ENCODE results near the gene PRAC1.

PRAC1 gene

GRCh38 chr17:48746916-48747444 is 24.7 kb upstream of the PRAC1 start:
- no peak for DNase-seq

DNA sequence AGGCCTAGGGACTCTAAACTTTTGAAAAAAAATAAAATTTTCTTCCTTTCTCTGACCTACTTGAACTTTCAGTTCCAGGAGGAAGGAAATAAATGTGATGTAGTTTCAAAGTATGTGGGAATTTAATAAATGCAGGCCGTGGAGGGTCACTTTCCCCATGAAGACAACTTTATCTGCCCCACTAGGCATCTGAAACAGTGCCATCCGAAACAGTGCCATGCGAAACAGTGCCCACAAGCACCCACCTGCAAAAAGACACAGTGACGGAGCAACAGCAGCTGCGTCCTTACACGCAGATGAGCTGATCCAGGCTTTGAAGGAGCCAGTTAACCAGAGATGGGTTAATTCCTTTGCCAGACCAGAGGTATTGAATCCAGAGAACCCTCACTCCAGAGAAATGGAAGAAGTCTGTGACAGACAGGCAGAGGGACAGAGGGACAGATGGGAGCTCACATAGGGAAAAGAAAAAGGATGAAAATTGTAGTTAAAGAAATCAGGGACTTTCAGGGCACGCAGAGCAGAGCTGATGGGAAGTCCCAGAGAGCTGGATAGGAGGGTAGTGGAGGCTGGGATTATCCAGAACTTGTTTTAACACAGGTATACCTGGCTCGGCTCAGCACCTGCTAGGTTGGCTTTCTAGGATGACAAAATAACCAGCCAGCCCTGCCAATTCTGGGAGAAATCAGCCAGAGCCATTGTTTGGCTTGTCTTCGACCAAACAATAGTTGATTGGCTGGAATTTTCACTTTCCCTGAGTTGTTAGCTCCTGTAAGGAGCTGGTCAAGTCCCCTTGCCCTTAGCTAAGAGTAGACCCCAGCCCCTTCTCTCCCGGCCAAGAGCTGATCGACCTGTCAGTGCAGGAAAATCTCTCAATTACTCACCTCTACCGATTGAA is 23.3 kb upstream of the PRAC1 start:
- no peak for DNase-seq

GRCh38 chr17:48740537-48740936 is 18.2 kb upstream of the PRAC1 start:
- no peak for DNase-seq

DNA sequence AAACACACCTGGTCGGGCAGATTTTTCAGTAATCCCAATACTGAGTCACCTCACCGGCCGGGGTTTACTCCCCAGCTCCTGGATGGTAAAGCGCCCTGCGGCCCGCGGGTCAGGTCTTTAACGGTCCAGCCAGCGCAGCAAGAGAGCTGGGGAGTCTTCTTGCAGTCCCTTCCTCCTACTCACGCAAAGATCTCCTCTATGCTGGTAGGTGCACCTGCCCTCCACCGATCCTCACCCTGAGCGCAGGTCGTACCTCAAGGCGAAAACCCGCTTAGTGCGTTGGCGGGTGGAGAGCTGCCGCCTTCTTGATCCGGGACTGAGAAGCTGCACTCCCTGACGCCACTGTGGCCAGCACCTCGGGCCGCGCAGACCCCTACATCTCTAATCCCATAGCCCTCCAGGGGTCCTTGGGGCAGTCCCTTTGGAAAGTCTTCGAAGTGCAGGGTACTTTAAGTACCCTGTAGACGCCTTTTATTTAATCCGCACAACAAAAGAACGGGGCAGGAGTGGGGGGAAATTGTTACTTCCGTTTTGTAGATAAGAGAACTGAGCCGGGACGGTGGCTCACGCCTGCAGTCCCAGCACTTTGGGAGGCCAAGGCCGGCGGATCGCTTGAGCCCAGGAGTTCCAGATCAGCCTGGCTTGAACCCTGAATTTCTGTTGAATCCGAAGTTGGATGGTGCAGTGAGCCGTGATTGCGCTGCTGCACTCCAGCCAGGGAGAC is 16.6 kb upstream of the PRAC1 start:
- DNase-seq, result no peak

- DNase-seq, result no peak
Observed at GRCh38 chr17:48738424-48738802, 16.1 kb upstream of the PRAC1 start.

- no peak for DNase-seq
Observed at GRCh38 chr17:48737330-48738043, 15.2 kb upstream of the PRAC1 start.

GRCh38 chr17:48735062-48735351 is 12.7 kb upstream of the PRAC1 start:
- DNase-seq, result no peak

DNA sequence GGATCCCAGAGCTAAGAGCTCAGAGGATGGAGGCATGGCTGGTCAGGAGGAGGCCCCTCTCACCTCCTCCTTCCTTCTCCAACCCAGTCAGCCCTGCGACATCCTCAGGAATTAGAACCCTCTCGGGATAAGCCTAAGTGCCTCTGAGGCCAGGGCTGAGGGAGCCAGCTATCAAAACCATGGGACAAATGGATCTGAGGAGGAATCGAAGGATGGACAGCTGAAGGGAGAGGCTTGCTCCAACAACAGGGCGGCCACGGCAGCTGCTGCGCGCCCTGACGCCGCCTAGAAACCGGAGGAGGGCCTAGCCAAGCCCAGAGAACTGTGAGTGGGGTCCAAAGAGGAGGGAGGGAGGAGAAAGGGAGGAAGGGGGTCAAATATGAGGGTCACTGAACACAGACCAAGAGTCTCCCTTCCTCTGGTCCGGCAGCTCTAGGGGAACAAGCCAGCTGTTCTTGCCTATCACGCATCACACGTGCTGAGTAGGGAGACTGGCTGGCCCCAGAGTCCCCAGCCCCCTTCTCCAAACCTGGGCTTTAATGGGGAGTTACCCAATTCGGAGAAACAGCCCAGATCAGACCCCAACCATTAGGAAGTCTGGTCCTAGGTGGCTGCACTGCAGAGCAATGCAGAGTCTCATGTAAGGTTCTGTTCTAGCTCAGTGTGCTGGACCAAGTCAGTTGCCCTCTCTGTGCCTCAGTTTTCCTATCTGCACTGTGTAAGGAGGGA is 12.2 kb upstream of the PRAC1 start:
- no peak for DNase-seq

- DNase-seq, result no peak
Observed at GRCh38 chr17:48733632-48734328, 11.5 kb upstream of the PRAC1 start.

GRCh38 chr17:48732688-48733629 is 10.6 kb upstream of the PRAC1 start:
- DNase-seq, result no peak

- DNase-seq, result no peak
Observed at GRCh38 chr17:48731355-48731754, 9.0 kb upstream of the PRAC1 start.

DNA sequence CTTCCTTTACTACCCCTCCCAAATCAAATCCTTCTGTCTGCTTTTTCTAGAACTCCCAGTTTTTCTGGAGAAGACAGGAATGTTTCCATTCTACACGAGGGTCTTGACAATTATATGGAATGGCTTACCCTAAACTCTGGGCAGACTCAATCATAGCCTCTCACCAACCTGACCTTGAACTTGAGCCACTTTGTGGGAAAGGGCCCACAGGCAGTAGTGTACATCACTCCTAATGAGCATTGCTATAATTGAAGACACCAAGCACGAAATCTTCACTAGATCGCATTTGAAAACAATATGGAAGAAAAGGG is 7.9 kb upstream of the PRAC1 start:
- no peak for DNase-seq

DNA sequence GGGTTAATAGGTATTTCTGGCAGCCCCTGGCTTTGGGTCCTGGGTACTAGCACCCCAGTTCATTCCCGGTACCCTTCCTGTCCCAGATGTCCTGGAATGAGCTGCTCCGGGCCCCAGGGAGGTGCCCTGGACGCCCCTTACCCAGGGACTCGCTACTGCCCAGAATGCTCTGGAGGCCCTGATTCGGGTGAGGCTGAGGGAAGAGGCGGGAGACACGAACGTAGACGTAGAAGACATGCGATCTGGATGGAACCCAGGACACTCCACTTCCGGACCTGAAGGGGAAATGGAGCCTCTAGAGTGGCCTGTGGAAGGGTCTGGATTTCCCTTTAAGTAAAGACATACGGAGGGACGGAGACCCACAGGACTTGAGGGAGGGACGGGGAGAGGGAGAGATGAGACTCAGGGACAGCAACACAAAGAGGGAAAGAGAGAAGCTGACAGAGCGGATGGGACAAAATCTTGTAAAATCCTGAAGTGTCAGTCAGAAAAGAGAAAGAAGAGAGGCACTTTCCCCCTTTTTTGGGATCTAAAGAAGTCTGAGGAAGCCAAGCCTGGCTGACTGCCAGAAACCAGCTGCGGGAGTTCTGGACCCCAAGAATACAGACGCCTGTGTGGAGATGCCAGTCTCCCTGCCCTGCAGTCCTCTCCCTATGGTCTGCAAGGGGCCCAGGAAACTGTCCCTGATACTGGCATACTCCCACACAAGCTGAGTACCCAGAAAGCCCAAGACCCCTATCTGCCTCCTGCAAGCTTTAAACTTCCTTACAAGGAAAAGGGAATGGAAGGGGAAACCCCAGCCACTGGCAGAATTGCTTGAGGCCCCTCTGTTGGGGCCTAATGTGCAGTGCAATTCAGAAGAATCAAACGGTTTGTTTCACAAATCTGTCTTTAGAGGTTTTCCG is 7.3 kb upstream of the PRAC1 start:
- DNase-seq, result no peak

- DNase-seq, result peak; percentile 28 to 40
Observed at GRCh38 chr17:48728232-48729231, 6.2 kb upstream of the PRAC1 start, which contains the start of gene HOXB13. Gene HOXB13, minus strand, starts transcription at chr17:48728750. Its CDS starts 157 bp downstream, at chr17:48728593.

DNA sequence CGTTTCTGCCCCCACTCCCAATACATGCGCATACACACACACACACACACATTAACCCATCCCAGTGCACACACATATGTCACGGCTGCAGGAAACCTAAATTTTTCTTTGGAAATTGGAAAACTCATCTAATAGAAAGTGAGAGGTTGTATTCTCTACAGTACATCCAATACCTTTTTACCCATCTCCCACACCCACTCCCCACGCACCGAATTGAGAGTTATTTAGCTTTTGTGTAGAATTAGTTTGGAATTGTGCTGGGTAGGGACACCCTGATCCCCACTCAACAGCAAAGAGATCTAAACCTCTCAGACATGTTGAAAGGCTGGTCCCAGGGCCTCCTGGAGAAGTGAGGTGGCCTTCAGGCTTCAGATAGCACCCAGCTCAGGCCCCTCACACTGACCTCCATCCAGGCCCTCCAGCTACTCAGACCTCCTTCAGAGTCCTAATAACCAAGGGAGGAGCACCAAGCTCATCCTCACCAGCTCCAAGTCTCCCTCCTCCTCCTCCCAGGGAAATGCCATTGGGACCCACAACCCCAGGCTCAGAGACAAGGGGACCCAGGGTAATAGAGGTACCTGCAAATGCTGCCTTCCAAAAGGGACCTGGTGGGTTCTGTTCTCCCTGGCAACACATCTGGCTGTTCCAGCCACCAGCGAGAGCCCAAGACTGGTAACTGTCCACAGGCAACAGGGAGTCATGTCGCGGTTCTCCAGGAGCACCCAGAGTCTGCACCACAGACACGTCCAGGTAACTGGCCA is 5.3 kb upstream of the PRAC1 start:
- no peak for DNase-seq

DNA sequence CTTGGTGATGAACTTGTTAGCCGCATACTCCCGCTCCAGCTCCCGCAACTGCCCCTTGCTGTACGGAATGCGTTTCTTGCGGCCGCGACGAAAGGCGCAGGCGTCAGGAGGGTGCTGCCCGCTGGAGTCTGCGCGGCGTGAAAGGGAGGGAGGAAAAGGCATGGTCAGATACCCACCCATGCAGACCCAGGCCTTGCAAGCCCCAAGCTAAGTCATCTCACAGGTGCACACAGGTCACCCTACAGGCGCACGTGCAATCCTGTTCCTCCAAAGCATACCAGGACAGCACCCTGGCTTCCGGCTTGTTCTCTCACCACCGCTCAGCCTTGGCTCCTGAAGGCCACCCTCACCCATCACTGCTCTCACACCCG is 4.6 kb upstream of the PRAC1 start:
- DNase-seq, result no peak

DNA sequence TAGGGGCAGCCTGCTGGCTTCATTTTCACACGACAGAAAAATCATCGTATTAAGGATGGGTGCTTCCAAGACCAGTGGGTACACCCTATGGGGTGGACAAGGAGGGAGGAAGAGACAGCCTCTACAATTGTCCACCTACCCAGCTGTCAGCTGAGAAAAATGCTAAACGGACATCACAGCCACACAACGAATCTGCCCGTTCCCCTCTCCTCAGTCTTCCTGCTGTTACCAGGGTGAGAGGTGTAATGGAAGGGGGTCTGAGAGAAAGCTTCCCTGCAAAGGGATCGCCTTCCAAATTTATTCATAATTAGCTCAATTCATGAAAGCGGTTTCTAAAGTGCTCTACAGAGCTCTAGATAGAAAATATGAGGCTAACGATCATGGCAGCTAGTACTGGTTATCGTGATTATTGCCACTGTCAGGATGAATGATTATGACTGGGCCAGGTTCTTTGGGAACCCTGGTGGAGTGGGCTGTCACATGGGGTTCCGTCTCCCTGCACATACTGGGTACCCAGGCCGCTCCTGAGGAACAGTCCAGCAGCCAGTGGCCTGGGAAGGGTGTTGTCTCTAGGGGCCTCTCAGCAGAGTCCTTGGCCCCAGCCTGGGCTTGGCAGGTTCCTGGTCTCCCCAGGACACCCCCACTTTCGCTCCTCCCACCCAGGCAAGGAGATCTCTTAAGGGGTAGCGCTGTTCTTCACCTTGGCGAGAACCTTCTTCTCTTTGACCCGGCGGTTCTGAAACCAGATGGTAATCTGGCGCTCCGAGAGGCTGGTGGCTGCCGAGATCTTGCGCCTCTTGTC is 4.0 kb upstream of the PRAC1 start:
- no peak for DNase-seq

Data from NCI-H187 (cell line).